HG02798 (cell line): ENCODE data around the gene GASK1A.

Experiments used
- ATAC-seq: cut with Tn5 transposase; IDR thresholded peaks from one replicate; pipeline ENCODE4 v1.9.1; 2021; ENCODE audit warnings: mild to moderate bottlenecking; ENCODE audit not compliant: unreplicated experiment, poor library complexity

GASK1A gene

DNA sequence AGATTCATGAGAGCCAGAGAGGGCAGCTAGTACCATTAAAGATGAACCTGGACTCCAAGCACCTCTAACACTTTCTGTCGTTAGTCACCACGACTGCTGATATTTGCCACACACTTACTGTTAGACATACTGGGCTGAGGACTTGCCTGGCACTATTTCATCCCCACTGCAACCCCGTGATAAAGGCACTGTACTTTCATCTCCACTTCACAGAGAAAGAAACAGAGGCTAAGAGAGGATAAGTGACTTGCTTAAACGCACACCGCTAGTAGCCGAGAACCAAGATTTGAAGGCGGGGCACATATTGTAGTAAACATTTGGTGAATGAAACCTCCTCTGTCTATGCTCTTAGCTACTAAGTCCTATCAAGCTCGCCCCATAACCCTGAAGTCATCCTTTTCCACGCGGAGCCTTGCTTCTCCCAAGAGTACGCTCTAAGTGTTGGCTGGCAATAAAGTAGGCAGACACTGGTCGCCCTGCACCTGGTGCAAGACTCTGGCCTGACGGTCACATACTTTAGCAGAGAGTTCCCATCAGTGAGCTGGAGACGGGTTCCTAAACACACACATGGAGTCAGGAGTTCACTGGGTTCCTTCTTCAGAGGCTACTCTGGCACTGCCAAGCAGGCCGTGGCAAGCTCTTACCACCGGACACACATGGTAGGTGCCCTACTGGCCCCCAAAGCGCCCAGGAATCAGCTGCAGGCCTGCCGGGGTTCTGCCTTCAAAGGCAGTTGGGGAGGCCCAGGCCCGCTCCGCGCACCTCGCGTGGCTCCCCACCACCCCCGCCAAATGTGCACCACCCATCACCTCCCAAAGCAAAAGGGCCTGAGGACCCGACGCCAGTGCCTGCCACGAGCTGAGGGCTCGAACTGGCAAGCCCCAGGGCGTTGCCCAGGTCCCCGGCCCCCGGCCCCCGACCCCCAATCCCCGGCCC lies 125.8 kb downstream of the GASK1A start:
- no peak for ATAC-seq

DNA sequence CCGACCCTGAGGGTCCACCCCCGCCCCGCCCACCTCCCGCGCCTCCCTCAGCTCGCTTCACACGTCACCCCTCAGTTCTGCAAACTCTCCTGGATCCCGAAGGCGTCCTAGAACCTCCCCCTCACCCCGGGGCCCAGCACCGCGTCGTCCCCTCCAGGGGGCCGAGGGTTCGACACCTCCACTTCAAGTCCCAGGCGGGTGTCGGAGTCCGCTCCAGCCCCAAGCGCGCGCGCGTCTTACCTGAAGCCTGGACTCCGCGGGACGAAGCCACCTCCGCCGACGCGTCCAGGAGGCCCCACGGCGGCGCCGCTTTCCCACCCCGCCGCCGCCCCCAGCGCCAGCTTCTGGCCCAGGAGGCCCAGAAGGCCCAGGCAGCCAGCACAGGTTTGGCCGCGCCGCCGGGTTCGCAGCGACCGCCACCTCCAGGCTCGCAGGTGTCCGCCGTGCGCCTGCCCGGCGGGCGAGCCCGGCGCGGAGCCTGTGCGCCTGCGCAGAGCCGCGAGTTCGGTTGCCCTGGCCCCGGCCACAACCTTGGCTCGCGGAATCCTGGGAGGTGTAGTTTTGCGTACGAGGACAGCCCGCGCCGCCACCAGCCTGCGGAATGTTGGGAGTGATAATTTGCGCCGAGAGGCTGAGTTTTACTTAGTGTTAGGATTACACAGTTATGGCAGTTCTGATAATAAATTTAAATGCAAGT lies 126.6 kb downstream of the GASK1A start, which contains the start of gene POMGNT2:
Gene POMGNT2 (minus strand): TSS at position 484 of the 697 bp plus-strand sequence. CDS start 24,648 bp downstream, outside the sequence.
- ATAC-seq = peak; percentile 96

DNA sequence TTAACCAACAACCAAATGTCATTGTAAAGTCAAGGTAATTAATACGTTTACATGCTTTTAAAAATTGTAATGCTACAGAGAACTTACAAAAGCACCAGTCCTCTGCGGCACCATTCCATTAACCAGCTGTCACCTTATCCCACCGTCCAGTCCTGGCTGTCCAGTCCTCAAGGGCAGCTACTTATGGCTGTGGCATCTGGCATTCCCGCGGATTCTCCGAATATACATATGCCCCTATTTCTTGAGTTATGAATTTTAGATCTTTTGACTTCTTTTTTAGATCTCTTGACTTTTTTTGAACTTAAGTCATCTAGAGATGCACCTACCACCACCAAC lies 127.2 kb downstream of the GASK1A start:
- ATAC-seq = no peak
